RWPE2 (cell line): ENCODE data around the gene AP3S2.
A peak's percentile ranks its signal among the peaks of the same experiment; 100 is the strongest.

Source experiments
- ATAC-seq: fragments of 200-7000 bp; cut with Tn5 transposase; 3 replicates; pipeline ENCODE4 v1.9.1; 2021; ENCODE audit warnings: low read depth
- DNase-seq: peaks from one replicate; pipeline ENCODE4 v3.0.0-alpha.2; 2020; ENCODE audit warnings: low spot score
- H3K27ac ChIP-seq: fragments of 450-650 bp; 2 replicates; pipeline ENCODE4 v1.5.1; 2017; ENCODE audit warnings: mild to moderate bottlenecking; ENCODE audit not compliant: poor library complexity, severe bottlenecking
- H3K27me3 ChIP-seq: fragments of 250-450 bp; sonication (Bioruptor Pico); 2 replicates; pipeline ENCODE4 v1.5.1; 2021; ENCODE audit warnings: mild to moderate bottlenecking, moderate library complexity; ENCODE audit not compliant: insufficient read depth, poor library complexity, severe bottlenecking
- H3K36me3 ChIP-seq: fragments of 250-450 bp; sonication (Bioruptor Pico); 2 replicates; pipeline ENCODE4 v1.5.1; 2020; ENCODE audit warnings: low read depth, mild to moderate bottlenecking, moderate library complexity
- H3K4me1 ChIP-seq: fragments of 250-450 bp; sonication (Bioruptor Pico); 2 replicates; pipeline ENCODE4 v1.5.1; 2021; ENCODE audit warnings: mild to moderate bottlenecking, moderate library complexity; ENCODE audit not compliant: insufficient read depth, poor library complexity, severe bottlenecking
- H3K4me3 ChIP-seq: fragments of 250-450 bp; sonication (Bioruptor Pico); 2 replicates; pipeline ENCODE4 v1.5.1; 2021; ENCODE audit warnings: mild to moderate bottlenecking, moderate library complexity; ENCODE audit not compliant: severe bottlenecking
- H3K9me3 ChIP-seq: fragments of 250-450 bp; sonication (Bioruptor Pico); 2 replicates; pipeline ENCODE4 v1.5.1; 2021; ENCODE audit warnings: mild to moderate bottlenecking, moderate library complexity; ENCODE audit not compliant: severe bottlenecking
- TF ChIP-seq, protein P1 (sequence below): fragments of 450-650 bp; IDR thresholded peaks from one replicate; pipeline ENCODE4 v1.5.1; 2017; ENCODE audit warnings: mild to moderate bottlenecking, moderate library complexity; ENCODE audit not compliant: poor library complexity, severe bottlenecking

The AP3S2 gene

DNA sequence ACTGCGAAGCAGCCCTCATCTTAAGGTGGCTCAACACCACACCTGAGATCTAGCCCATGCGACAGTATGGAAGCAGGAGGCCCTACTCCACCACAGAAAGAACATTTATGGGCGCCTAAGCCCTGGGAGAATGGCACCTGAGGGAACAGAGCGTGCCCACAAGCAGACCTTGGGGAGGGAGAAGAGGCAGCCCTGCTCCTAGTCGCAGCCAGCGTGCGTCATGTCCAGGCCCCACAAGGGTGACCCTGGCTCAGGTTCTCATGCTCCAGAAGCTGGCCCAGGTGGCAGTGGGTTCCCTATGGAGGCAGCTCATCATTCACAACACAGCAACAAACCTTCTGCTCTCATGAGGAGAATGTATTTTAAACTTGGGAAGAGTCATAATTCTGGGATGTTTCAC lies 59.8 kb downstream of the AP3S2 start:
- H3K4me1 ChIP-seq: peaks cover 26% of the 10 kb centered on the region
- peaks cover 46% of the 10 kb centered on the region for H3K36me3 ChIP-seq
- H3K27ac ChIP-seq: no peak overlapping the region
- ATAC-seq (no peak), DNase-seq (peak; percentile 49)
- H3K4me3 ChIP-seq: no peak overlapping the region
- no peaks in the 10 kb centered on the region for H3K27me3 ChIP-seq
- TF ChIP-seq, protein P1, sequence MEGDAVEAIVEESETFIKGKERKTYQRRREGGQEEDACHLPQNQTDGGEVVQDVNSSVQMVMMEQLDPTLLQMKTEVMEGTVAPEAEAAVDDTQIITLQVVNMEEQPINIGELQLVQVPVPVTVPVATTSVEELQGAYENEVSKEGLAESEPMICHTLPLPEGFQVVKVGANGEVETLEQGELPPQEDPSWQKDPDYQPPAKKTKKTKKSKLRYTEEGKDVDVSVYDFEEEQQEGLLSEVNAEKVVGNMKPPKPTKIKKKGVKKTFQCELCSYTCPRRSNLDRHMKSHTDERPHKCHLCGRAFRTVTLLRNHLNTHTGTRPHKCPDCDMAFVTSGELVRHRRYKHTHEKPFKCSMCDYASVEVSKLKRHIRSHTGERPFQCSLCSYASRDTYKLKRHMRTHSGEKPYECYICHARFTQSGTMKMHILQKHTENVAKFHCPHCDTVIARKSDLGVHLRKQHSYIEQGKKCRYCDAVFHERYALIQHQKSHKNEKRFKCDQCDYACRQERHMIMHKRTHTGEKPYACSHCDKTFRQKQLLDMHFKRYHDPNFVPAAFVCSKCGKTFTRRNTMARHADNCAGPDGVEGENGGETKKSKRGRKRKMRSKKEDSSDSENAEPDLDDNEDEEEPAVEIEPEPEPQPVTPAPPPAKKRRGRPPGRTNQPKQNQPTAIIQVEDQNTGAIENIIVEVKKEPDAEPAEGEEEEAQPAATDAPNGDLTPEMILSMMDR: no peak
- H3K9me3 ChIP-seq: no peaks in the 10 kb centered on the region

- Histone ChIP-seq H3K9me3 (no peaks in the 10 kb centered on the region), H3K4me1 (no peaks in the 10 kb centered on the region), H3K27me3 (no peaks in the 10 kb centered on the region), H3K27ac (no peak overlapping the region), H3K4me3 (no peak overlapping the region), H3K36me3 (peaks cover 30% of the 10 kb centered on the region)
- TF ChIP-seq, protein P1: no peak
- ATAC-seq (no peak), DNase-seq (peak; percentile 61)
Observed at GRCh38 chr15:89830639-89831038, 63.2 kb downstream of the AP3S2 start.

GRCh38 chr15:89829616-89830440 lies 64.0 kb downstream of the AP3S2 start:
- peaks cover 22% of the 10 kb centered on the region for H3K36me3 ChIP-seq
- H3K27me3 ChIP-seq: no peaks in the 10 kb centered on the region
- DNase-seq: peak; percentile 66
- H3K9me3 ChIP-seq: no peaks in the 10 kb centered on the region
- H3K27ac ChIP-seq: no peak overlapping the region
- H3K4me3 ChIP-seq: no peak overlapping the region
- TF ChIP-seq, protein P1: no peak
- ATAC-seq: no peak
- no peaks in the 10 kb centered on the region for H3K4me1 ChIP-seq

- Histone ChIP-seq H3K36me3 (peaks cover 16% of the 10 kb centered on the region), H3K27ac (no peak overlapping the region), H3K27me3 (no peaks in the 10 kb centered on the region), H3K4me1 (no peaks in the 10 kb centered on the region), H3K4me3 (no peak overlapping the region), H3K9me3 (no peaks in the 10 kb centered on the region)
- ATAC-seq (no peak), DNase-seq (peak; percentile 67)
- TF ChIP-seq, protein P1: no peak
Observed at GRCh38 chr15:89829161-89829560, 64.6 kb downstream of the AP3S2 start.
